Epidermal melanocyte (primary cell): ENCODE measurements around the gene OR52M1.

Experiments
- DNase-seq: peaks from one replicate; pipeline ENCODE4 v3.0.0; 2011; ENCODE audit warnings: low spot score; ENCODE audit not compliant: insufficient read length

The OR52M1 gene

DNA sequence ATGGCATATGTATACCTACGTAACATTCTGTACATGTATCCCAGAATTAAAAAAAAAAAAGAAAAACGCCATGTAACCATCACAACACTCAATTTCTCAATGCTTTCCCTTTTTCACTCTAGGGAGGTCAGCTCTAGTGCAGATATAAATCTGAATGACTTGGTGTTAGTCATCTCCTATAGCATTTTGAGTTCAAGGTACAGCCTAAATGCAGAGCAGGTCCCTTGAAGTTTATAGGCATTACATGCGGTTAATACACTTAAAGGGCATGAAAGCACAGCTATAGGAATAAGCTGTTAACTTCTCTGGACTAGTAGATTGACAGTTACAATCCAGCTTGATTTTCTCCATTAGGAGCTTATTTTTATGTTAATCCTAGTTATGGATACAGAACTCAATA lies 20.4 kb downstream of the OR52M1 start:
- DNase-seq: no peak

DNA sequence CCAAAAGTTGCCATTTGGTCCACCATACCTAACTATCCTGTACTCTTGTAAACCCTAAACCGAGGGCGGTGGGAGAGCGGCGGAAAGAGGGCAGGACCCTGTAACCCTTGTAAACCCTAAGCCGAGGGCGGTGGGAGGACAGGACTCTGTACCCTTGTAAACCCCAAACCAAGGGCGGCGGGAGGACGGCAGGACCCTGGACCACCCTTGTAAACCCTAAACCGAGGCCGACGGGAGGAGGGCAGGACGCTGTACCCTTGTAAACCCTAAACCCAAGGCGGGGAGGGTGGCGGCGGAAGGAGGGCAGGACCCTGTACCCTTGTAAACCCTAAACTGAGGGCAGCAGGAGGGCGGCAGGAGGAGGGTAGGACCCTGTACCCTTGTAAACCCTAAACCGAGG lies 24.1 kb downstream of the OR52M1 start:
- DNase-seq: no peak

DNA sequence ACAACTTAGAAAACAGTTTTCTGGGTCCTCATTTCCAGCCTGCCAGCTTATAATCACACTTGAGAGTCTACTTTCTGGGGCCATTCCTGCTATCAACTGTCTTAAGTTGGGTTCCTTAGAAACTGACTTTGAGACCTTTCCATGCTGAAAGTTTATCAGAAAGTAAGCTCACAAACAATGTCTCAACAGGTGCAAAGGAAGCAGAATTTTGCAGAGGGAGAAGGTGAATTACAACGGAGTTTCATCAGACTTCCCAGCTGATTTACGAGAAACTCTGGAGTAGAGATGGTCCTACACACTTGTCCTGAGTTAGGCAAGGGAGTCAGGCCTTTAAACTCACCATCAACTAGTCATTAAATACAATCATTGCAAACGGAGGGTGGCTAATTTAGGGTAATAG lies 31.9 kb downstream of the OR52M1 start:
- no peak for DNase-seq

DNA sequence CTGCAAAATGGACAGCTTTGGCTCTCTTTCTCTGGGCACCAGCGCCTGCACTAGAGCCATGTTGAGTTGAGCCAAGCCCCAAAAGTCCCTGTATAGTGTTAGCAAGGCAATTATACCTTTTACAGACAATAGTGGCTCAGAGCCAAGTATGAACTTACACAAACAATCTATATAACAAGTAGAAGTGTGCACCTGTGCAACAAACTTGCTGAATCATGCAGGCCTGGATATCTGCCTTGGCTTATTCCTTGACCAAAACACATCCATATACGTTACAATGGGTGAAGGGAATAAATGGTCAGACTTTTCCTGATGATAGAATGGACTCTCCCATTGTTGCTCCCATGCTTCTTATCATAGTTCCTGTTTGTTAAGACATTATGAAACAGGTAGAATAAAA lies 32.8 kb downstream of the OR52M1 start:
- no peak for DNase-seq

DNA sequence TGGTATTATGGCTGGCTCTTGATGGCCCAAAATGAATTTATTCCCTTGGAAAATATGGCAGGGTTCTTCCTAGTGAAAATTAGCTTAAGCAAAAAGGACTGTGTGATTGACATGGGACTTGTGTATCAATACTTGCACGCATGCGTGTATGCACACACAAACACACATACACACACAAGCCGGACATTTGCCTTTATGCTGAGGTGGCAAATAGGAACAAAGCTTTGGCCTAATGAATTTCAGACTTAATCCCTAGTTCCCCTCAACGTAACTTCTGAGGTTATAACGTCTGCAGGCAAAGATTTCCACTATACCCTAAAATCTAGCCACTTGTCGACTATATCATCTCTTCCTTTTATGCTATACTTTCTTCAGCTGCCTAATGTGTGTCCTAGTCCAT lies 33.6 kb downstream of the OR52M1 start:
- no peak for DNase-seq

DNA sequence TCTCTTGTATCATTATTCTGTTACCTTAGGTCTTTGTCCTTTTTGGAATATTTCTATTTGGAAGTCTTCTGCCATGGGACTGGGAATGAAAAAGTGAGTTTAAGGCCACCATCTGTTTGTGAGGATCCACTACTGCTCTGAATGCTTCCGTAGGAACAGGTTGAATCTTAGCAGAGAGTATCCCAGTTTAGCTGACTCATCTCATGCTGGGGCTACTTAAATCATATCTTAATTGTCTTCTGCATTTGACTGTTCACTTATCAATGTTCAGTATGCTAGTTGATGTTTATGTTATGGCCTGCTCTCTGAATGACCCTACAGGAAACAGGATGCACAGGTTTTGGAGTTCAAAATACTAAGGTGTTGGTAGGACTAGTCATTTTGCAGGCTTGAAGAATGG lies 35.1 kb downstream of the OR52M1 start:
- DNase-seq: no peak

DNA sequence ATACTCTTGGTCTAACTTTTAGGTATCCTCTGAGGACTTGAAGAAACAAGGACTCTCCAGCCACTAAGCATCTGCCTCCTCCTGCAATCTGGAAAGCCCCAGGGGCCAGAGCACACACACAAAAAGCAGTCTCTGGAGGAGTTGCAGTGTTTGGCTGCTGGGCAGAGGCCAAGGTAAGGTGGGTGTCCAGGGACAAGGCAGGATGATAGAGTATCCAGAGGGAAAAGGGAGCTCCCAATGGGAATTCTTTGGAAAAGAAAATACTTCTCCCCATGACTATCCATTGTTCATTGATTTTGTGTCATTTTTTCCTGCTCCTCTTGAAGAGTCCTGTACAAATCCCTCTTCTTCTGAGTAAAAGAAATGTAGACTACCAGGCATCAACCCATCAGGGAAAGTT lies 36.5 kb downstream of the OR52M1 start, which contains the start of gene OR52I2:
Gene OR52I2, plus strand, starts transcription at position 301 of the 400 bp plus-strand sequence.
- DNase-seq: no peak

DNA sequence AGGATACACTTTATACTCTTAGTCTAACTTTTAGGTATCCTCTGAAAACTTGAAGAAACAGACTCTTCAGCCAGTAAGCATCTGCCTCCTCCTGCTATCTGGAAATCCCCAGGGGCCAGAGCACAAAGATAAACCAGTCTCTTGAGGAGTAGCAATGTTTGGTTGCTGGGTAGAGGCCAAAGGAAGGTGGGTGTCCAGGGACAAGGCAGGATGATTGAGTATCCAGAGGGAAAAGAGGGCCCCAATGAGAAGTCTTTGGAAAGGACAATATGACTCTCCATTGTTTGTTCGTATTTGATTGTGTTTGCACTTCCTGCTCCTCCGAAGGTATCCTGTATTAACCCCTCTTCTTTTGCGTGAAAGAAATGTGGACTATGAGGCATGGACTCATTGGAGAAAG lies 44.0 kb downstream of the OR52M1 start:
- DNase-seq: no peak

DNA sequence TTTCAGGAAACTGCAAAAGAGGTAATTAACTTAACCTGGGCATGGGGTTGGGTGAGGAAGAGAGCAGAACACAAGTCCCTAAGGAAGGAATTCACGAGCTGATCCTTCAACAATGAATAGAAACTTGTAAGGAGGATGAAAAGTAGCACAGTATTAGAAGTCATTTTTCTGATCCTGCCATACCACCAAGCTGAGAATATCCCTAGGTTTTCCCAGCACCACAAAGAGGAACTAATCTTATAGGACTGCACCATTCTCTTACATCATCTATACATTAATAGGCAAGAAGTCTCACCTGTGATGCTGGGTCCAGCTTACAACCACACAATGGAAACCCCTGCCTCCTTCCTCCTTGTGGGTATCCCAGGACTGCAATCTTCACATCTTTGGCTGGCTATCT lies 48.7 kb downstream of the OR52M1 start, which contains the start of gene OR52I1:
Gene OR52I1, plus strand, starts transcription at position 301 of the 400 bp plus-strand sequence. Its CDS starts 0 bp downstream, at position 301.
- no peak for DNase-seq
